Astrocyte (in vitro differentiated cells and primary cell): ENCODE results near the gene CCDC107.

ENCODE experiments used
- CTCF ChIP-seq: IDR thresholded peaks from 2 replicates; pipeline ENCODE4 v1.5.1; 2011; ENCODE audit warnings: low read depth, mild to moderate bottlenecking, inconsistent platforms, low read length, moderate library complexity; ENCODE audit not compliant: insufficient read depth
- EZH2 ChIP-seq: IDR thresholded peaks from 2 replicates; pipeline ENCODE4 v1.6.1; 2012; ENCODE audit warnings: mild to moderate bottlenecking, low read length, inconsistent platforms; ENCODE audit not compliant: insufficient read depth

- TF ChIP-seq CTCF (no peak), EZH2 (no peak)
These were observed 52.9 kb downstream of the CCDC107 start for GRCh38 chr9:35710818-35711500.
